Testis (tissue), 3 donors: Measurements from ENCODE around the gene SART1. TPM values are rescaled to one million over a fixed set of nuclear protein-coding genes. Genes with fewer than 3 reads are reported as not detected.

Source experiments
- DNase-seq: peaks from one replicate; pipeline ENCODE4 v3.0.0-alpha.2; 2019
- H3K27ac ChIP-seq, 2 donors: fragments of 200-600 bp; sonication (generic); one replicate each; pipeline ENCODE4 v1.5.1; 2019
- H3K27me3 ChIP-seq: fragments of 200-600 bp; sonication (generic); one replicate; pipeline ENCODE4 v1.5.1; 2019
- H3K36me3 ChIP-seq: fragments of 200-600 bp; sonication (generic); one replicate; pipeline ENCODE4 v1.5.1; 2017; ENCODE audit warnings: low read depth; ENCODE audit errors: missing control alignments
- H3K4me1 ChIP-seq: fragments of 200-600 bp; sonication (generic); one replicate; pipeline ENCODE4 v1.5.1; 2019
- H3K4me3 ChIP-seq, 2 donors: fragments of 200-600 bp; sonication (generic); one replicate each; pipeline ENCODE4 v1.5.1; 2017 to 2019
- H3K9me3 ChIP-seq: fragments of 200-600 bp; sonication (generic); one replicate; pipeline ENCODE4 v1.5.1; 2017
- POLR2A ChIP-seq: fragments of 450-650 bp; IDR thresholded peaks from one replicate; pipeline ENCODE4 v1.6.1; 2017; ENCODE audit warnings: antibody characterized with exemption, mild to moderate bottlenecking, moderate library complexity
- WGBS, 2 donors: methylation state at CpG; one replicate each; pipeline ENCODE4 v1.1.5; 2018; 5-methylcytosine and 5-hydroxymethylcytosine counted together
- intact Hi-C: fragments of 100-400 bp; cut with DNase I; formaldehyde crosslinking; loops from one replicate; pipeline ENCODE4 v1.15.1; 2023; ENCODE audit warnings: low total_unique reads
- polyA plus RNA-seq: library from polyadenylated mRNA; stranded (reverse); fragments of 350-450 nt; fragmentation: Illumina TruSeq; extraction: RNeasy Lipid Tissue Mini Kit (QIAGEN cat#74804); gene quantifications from one replicate; pipeline ENCODE4 v1.2.3, GENCODE V29; 2014; ENCODE audit warnings: low read depth, low replicate concordance; ENCODE audit not compliant: insufficient read depth
- total RNA-seq, 2 donors: library from RNA; depleted of rRNA; stranded (reverse); fragments of >200 nt; gene quantifications; one replicate each; pipeline ENCODE4 v1.2.3, GENCODE V29; 2016
- TF ChIP-seq, protein P1 (sequence below), 3 experiments: fragments of 450-650 bp in 2 of 3; fragments of 200-600 bp in 1 of 3; sonication (generic) in 1 of 3; IDR thresholded peaks; one replicate each; pipeline ENCODE4 v1.5.1; 2016 to 2019; ENCODE audit warnings: antibody characterized with exemption in 3 of 3, mild to moderate bottlenecking in 2 of 3, moderate library complexity in 1 of 3

The SART1 gene
- total and polyA plus RNA-seq, 3 donors from 2014 or later = 56.8 to 102 (median 81.1) TPM

DNA sequence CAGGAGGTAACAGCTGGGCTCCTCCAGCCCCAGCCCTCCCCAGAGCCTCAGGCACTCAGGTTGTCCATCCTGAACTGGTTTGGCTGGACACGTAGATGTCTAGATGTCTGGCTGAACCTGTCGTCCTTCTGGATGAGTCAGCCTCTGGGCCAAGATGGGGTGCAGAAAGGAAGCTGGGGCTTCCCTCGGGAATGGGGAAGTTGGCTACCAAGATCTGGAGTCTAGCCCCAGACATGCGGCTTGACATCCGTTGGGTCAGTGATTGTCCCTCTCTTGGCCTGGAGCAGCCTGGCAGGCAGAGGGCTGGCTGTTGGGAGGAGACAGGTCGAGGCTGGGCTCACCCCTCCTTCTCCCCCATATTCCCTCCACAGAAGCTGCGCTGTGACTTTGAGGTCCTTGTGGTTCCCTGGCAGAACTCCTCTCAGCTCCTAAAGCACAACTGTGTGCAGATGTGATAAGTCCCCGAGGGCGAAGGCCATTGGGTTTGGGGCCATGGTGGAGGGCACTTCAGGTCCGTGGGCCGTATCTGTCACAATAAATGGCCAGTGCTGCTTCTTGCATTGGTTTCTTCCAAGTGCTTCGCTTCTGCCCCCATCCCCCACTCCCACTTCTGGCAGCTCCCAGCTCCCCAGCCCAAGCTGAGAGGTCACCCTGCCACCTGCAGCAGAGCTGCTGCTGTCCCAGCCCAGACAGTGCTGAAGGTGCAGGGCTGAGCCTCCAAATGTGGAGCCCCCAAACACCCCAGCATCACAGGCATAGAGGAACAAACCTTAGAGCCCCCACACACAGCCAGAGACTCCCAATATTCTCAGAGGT lies 51.6 kb downstream of the SART1 start:
- Histone ChIP-seq H3K9me3 (no peaks in the 10 kb centered on the region), H3K4me3 (no peak overlapping the region), H3K27me3 (no peaks in the 10 kb centered on the region), H3K4me1 (peaks cover 3% of the 10 kb centered on the region), H3K36me3 (no peaks in the 10 kb centered on the region), H3K27ac (no peak overlapping the region)
- TF ChIP-seq POLR2A = no peak
- TF ChIP-seq, protein P1, sequence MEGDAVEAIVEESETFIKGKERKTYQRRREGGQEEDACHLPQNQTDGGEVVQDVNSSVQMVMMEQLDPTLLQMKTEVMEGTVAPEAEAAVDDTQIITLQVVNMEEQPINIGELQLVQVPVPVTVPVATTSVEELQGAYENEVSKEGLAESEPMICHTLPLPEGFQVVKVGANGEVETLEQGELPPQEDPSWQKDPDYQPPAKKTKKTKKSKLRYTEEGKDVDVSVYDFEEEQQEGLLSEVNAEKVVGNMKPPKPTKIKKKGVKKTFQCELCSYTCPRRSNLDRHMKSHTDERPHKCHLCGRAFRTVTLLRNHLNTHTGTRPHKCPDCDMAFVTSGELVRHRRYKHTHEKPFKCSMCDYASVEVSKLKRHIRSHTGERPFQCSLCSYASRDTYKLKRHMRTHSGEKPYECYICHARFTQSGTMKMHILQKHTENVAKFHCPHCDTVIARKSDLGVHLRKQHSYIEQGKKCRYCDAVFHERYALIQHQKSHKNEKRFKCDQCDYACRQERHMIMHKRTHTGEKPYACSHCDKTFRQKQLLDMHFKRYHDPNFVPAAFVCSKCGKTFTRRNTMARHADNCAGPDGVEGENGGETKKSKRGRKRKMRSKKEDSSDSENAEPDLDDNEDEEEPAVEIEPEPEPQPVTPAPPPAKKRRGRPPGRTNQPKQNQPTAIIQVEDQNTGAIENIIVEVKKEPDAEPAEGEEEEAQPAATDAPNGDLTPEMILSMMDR (IDR thresholded peaks at IDR 0.05) = no peak
- DNase-seq = no peak
- intact Hi-C loops = no loop called here
- 66 to 67% methylated on average over 5 to 12 of the region's 12 CpGs for whole genome bisulfite sequencing, 2 donors

DNA sequence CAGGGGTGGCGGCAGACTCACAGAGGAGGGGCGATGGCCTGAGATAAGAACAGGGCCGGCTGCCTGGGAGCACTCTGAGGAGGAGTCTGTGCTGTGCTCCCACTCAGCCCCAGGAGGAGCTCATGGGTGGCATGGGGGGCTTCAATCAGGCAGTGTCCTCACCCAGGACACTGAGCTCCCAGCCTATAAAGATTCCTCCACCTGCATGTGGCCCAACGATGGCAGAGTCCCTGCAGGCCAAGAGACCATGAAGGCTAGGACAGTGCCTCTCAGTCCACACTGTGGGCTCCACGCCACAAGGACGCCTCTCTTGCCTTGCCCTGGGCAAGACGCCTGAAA lies 52.2 kb downstream of the SART1 start:
- Histone ChIP-seq H3K27me3 (no peaks in the 10 kb centered on the region), H3K4me3 (no peak overlapping the region), H3K36me3 (no peaks in the 10 kb centered on the region), H3K27ac (no peak overlapping the region), H3K4me1 (peaks cover 3% of the 10 kb centered on the region), H3K9me3 (no peaks in the 10 kb centered on the region)
- DNase-seq = no peak
- TF ChIP-seq, protein P1 (IDR thresholded peaks at IDR 0.05) = no peak
- TF ChIP-seq POLR2A = no peak
- intact Hi-C loops = no loop called here
- 72% methylated on average over 2 to 7 of the region's 7 CpGs for WGBS, 2 donors

DNA sequence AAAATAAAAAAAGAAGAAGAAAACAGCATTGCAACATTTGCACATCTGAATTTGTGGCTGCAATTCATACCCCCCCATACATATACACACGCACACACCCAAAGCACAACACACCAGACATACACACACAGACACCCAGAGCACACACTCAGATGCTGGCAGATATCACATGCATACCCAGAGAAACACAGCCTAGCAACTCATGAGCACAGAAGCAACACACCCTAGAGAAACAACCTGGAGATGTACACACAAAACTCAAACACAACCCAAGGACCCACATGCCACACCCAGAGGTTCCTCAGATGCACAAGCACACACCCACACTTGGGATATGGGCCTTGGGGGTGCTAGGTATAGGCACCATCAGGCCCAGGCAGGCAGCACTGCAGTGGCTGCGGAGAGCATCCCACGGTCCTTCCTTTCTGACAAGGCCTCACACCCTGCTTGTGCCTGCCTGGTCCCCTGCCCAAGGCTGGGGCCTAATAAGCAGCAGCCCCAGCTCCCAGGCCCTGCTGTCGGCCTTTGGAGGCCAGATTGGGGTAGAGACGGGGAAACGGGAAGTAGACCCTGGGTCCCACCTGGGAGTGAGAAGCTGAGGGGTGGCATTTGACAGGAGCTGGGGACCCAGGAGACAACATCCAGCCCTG lies 53.4 kb downstream of the SART1 start:
- Histone ChIP-seq H3K9me3 (no peaks in the 10 kb centered on the region), H3K4me1 (peaks cover 3% of the 10 kb centered on the region), H3K4me3 (no peak overlapping the region), H3K27me3 (no peaks in the 10 kb centered on the region), H3K36me3 (no peaks in the 10 kb centered on the region), H3K27ac (no peak overlapping the region)
- intact Hi-C loops = no loop called here
- TF ChIP-seq, protein P1 (IDR thresholded peaks at IDR 0.05) = no peak
- TF ChIP-seq POLR2A = no peak
- no peak for DNase-seq
- WGBS, 2 donors = 89 to 100% methylated on average over 2 to 6 of the region's 6 CpGs

DNA sequence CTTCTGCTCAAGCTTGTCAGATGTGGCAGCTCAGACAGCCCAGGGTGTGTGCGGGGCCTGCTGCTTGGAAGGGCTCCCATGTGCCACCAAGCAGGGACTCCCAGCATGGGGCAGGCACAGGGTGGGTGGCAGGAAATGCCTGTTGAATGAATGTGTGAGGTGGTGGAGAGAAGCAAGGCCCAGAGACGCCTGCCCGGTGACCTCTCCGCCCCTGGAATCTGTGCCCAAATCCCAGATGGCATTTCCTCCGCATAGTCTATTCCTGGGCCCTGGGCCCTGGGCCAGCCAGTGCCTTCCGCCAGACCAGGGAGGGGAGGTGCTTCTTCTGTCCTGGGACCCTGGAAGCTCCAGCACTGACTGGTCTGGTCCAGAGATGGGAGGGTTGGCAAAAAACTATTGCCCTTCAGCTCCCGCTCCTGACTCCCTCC lies 53.9 kb downstream of the SART1 start:
- Histone ChIP-seq H3K9me3 (no peaks in the 10 kb centered on the region), H3K27ac (no peak overlapping the region), H3K4me3 (no peak overlapping the region), H3K36me3 (no peaks in the 10 kb centered on the region), H3K27me3 (no peaks in the 10 kb centered on the region), H3K4me1 (peaks cover 3% of the 10 kb centered on the region)
- TF ChIP-seq, protein P1 (IDR thresholded peaks at IDR 0.05) = no peak
- TF ChIP-seq POLR2A = no peak
- DNase-seq = no peak
- intact Hi-C loops = no loop called here
- WGBS, 2 donors = 78% methylated on average over 7 of the region's 7 CpGs; no CpG with 5 or more reads in 1 of the 2 donors
